Nucleus accumbens (tissue), 56 donors: ENCODE results near the gene SLAIN1.

Experiments
- DNase-seq, 56 donors: peaks; one replicate each; lab custom pipeline; 2025; lab: John Stamatoyannopoulos, UW

The SLAIN1 gene

DNA sequence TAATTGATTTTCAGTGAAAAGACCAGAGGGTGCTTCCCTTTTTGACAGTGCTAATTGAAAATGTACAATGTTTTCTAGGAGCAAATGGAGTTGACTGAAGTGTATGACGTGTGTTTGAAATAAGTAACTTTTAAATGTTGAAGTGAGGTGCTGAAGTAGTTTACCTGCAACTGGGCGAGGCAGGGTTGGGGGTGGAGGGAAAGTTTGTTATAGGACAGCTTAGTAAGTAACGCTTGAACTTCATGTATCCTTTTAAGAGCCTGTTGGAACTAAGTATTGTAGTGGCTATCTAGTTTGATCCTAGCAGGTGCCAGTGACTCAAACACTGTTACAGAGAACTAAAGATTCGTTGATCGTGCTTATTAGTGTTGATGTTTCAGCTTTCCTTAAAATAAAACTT is 5.9 kb downstream of the SLAIN1 start:
- no peak for DNase-seq

DNA sequence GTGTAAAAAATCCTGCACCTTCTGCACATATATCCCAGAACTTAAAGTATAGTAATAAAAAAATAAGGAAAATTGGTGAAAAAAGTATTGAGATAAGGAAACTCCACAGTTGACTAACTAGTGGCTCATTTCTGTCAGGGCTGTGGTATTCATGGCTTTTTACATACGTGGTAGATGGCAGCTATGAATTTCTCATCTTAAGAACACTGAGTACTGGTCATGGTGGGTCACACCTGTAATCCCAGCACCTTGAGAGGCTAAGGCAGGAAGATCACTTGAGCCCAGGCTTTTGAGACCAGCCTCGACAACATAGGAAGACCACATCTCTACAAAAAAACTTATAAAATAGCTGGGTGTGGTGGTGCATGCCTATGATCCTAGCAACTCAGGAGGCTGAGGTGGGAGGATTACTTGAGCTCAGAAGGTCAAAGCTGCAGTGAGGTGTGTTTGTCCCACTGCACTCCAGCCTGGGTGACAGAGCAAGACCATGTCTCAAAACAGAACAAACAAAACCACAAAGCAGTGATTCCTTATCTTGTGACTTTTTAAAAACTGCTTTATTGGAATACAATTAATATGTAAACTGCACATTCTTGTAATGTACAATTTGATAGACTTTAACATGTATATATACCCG is 16.8 kb downstream of the SLAIN1 start:
- DNase-seq = no peak

DNA sequence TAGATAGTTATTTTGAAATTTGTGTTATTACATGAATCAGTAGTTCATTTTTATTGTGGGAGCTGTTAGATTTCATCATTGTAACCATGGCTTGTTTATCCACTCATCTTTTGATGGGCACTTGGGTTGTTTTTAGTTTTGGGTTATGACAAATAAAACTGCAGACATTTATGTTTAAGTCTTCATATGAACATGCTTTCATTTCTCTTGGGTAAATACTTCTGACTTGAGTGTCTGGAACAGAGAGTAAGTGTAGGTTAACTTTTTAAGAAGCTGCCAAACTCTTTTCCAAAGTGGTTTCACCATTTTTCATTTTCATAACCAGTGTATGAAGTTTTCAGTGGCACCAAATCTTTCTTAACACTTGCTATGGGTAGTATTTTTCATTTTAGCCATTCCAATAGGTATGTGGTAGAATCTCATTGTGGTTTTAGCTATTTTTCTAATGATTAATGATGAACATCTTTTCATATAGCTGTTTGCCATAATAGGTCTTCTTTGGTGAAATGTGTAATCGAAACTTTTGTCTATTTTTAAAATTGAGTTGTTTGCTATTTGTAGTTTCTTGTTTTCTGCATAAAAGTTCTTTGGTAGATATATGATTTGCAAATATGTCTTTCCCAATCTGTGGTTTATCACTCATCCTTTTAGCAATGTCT is 17.9 kb downstream of the SLAIN1 start:
- no peak for DNase-seq

DNA sequence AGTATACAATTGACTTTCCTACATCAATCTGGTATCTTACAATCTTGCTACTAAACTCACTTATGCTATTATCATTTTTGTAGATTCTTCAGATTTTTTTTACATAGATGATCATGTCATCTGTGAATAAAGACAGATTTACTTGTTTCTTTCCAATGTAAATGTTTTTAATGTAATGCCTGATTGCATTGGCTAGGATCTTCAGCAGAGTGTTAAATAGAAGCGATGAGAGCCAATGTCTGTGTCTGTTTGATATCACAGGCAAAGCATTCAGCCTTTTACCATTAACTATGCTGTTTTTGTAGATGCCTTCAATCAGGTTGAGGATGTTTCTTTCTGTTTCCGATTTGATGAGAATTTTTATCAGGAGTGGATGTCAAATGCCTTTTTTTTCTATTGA is 19.2 kb downstream of the SLAIN1 start:
- no peak for DNase-seq

DNA sequence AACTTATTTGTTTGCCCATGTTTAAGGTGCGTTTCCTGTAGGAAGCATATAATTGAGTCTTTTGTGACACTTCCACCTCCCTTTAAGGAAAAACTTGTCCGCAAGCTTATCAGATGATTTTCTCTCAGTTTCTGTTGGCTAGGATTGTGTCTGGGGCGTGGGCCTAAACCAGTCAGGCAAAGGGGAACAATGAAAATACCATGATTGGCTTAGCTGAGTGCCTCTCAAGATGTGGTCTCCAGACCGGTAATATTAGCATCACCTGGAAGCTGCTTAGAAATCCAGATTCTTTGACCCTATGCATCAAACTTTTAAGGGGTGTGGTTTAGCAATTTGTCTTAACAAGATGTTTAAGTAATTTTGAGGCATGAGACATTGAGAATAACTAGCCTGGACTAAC is 20.0 kb downstream of the SLAIN1 start:
- no peak for DNase-seq

DNA sequence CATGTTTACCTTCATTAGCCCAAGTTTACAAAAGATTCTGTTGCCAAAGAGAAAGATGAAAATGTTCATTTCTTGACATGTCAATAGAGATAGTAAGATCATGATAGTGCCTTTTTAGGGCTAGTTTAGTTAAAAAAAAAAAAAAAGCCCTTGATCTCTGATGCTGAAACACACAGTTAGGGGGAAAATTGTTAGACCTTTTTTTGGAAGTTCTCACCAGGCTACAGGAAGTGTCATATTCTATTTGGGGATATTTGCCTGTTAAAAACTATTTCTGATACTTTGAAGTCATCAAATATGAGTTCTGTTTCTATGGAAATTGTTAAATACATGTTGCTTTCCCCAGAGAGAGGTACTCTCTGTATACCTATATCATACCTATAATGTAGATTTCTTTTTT is 21.6 kb downstream of the SLAIN1 start:
- no peak for DNase-seq

DNA sequence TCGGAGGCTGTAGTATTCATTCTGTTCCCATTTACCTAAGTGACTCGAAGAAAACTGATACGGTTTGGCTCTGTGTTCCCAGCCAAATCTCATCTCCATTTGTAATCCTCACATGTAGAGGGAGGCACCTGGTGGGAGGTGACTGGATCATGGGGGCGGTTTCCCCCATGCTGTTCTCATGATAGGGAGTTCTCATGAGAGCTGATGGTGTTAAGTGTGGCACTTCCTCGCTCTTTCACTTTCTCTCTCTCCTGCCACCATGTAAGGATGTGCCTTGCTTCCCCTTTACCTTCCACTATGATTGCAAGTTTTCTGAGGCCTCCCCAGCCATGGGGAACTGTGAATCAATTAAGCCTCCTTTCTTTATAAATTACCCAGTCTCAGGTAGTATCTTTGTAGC is 23.5 kb downstream of the SLAIN1 start:
- DNase-seq = no peak

DNA sequence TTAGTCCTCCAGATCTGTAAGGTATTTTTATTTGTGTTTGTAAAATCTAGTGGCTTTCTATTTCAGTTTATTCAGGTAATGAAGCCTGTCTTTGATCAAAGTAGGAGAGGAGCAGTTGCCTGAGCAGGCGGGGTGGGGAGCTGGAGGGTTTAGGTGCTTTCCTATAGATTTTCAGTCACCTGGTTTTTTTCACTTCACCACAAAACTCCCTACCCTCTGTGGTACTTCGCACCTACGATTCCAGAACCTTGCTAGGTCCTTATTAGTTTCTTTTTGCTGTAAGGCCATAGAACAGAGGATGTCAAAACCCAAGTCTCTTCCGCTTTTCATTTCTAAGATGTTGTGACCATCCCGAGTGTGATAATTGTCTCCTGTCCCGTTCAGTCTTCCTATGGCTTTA is 26.6 kb downstream of the SLAIN1 start:
- no peak for DNase-seq

DNA sequence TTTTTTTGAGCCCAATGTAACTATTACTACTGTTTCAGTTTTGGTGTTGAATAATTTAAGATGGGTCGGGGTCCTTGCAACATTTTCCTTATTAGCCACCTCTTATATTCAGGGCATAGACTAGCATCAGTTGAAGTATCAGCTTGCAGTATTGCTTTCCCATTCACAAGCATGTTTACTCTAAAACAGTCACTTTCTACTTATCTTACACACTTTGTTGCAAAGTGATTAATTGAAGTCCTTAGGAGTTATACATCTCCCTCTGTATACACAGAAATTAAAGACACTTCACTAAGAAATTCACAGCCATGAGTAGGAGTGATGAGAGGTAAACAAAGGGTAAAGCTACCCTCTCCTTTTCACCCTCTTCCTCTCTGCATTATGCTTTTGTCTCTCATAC is 27.6 kb downstream of the SLAIN1 start:
- DNase-seq = no peak

DNA sequence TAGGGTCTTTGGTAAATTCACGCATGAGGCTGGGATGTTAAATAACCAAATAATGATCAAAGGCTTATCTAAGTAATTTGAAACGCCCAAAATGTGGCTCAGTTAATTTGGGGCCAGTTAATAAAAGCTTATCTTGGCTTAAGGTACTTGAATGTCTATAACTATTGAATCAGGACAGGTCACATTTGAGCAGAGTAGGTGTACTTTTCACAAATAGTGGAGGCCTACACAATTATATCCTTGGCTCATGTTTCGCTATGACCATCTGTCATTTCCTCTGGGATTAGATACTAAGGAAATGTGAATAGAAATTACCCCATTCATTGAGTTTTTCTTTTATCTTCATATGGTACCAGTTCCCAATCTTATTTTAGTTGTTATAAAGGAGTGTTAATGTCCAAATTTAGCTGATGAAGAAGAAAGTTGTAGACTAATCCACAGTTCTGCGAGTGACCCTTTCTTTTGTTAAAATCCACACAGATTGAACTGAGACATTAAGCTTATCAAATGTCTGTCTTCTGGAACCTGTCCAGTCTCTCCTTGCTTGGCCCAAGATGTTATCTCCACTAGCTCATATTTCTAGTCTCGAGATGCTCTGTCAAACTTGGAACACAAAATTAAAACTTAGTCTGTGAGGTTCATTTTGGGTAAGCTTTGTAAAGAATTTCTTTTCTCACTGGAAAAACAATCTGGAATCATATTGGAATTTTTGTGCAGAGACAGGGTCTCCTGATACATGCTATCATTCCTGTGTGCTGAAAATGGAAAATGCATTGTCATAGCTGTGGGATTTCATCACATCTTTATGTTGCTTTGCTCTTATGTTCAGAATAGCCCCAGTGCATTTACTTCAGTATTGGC is 31.0 kb downstream of the SLAIN1 start:
- no peak for DNase-seq

DNA sequence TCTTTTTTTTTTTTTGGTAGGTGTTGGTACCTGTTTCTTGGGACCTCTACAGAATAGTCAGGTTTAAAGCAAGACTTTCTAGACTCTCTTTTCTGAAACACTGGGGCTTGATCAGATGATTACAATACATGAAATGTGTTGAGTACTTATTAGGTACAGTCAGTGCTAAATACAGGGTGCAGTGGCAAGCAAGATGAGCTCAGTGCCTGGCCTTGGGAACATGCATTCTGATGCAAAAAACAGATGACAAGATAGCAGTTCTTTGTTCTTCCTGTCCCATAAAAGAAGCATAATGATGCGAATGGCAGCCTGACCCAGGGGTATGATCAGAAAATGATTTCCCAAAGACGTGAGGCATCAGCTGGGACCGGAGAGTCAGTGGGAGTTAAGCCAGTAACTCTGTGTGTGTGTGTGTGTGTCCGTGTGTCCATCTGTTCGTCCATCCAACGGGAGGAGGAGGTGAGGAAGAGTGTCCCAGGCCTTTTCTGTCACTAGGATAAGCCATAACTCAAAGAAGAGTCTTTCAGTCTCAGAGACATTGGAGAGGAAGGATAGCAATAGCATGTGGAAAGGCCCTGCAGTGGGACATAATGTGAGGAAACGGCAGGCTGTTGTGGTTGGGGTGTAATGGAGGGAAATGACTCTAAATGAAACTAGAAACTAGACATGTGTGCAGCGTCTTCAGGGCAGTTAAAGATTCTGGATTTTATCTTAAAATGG is 32.2 kb downstream of the SLAIN1 start:
- DNase-seq = peak in 2 of 56 donors; percentile 2 to 4

DNA sequence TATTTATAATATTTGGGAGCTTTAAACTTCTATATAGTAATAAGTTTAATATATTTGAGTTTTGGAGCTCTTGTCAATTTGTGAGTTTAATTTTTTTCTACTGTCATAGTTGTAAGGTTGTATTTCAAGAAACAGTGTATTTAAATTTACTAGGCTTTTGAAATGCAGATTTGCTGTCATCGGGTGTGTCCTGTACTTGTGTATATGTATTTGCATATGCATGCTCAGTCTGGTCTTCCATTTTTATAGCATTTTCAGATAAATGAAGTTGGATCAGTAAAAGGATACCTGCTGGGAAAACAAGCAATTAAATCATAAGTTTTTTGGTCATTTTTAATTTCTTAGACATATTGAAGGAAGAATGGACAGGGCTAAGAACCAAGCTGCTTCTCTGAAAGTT is 33.1 kb downstream of the SLAIN1 start:
- no peak for DNase-seq

DNA sequence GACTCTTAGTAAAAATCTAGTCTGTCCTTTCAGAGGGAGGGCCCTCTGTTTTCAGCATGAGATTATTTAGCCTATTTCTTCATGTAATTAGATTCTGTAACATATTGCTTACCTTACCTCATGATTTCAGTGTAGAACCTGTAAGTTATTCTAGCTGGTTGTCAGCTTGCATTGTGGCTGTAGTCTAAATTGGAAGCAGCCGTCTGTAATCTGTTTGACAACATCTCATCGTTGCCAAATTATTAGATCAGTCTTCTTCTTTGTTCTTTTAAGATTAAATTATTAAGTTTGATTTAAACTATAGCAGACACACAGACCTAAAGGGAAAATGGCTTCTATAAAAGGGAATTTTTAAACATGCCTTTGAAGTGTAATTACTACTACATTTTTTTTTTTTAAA is 34.8 kb downstream of the SLAIN1 start:
- DNase-seq = no peak

DNA sequence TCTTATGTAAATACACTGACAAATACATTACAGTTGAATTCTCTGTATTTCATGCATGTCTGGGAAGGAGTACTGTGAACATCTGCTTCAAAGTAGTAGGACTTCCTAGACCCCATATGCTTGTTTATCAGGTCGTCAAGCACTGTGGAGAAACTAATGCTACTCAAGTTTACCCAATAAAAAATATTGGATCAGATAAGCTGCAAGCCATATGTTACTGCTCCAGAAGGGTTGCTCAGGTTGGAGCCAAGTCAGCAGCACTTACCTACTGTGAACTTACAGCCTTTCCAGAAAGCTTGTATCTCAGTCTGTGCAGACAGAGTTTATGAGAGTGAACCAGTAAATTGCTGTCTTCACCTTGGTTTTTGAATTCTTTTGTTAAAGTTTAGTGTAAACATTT is 36.2 kb downstream of the SLAIN1 start:
- no peak for DNase-seq

DNA sequence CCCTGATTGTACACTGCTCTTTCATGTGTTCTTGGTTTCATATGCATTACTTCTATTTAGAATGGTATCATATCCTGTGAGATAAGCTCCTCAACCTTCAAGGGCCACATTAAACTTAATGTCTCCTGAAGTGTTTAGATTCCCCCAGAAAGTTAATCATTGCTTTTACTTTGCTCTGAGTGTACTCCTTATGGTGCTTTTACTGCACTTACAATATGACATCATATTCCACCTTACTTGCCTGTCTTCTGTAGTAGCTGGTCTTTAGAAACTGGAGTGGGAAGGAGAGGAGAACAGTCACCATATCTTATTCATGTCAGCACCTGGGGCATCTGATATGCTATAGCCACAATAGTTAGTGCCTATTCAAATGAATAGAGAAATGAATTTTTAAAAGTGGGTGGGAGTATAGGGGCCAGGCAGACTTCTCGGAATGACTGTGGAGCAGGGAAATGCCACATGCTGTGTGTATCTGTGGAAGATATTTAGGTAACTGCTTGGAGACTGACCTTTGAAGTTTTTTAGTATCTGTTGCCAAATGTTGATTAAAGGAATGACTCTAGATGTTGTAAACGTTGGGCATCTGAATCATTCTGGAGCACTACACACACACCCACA is 40.2 kb downstream of the SLAIN1 start:
- no peak for DNase-seq

DNA sequence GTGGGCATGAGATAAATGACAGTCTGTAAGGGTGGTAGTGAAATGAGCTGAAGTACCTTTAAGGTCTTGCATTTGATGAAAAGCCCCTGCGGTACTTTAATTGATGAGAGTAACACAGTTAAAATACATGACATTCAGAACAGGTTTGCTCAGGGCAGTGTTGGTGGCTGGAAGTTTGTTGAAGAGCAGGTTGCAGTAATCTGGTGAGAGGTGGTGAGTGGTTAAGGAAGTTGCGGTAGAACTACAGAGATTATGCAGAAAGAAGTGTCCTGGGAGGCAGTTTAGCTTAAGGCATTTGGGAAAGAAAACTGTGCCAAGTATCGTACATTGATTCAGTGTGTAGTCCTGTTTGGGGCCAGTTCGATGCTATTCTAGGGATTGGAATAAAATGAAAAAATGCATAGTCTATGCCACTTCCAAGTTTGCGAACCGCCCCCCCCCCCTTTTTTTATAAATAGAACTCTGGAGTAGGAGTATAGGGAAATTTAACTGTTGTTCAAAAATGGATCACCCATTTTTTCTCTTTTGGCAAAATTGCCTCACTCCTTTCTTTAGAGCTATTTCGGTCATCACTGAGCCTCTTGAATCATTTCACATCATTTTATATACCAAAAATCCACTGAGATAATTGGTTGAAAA is 42.7 kb downstream of the SLAIN1 start:
- peak in 1 of 56 donors; percentile 25 for DNase-seq

DNA sequence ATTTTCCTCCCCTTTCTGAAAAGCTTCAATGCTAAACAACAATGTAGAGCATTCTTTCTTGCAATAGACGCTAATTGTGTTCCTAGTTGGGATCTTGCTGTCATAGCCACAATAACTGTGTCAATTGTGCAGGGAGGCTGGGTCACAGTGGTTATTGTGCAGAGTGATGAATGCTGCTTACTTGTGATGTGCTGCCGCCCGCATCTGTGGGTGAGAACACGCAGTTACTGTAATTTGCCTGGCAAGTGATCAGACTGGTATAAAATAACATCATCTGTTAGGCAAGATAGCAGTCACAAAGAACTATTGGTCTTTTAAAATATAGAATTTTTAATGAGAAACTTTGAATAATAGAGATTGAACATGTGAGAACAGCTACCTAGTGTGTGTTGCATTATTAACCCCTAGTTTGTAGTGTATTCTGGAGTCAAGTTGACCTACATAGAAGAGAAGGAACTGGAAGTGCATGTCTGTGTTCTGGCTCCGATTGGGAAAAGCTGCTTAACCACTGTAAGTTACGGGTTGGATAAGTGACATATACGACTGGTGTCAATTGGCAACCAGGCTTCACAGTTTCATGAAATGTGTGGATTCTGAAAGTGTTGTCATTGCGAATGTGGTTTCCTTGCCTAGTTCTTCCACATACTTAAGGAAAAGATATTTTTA is 43.6 kb downstream of the SLAIN1 start:
- DNase-seq = peak in 53 of 56 donors; percentile 11 to 94 (median 77)

DNA sequence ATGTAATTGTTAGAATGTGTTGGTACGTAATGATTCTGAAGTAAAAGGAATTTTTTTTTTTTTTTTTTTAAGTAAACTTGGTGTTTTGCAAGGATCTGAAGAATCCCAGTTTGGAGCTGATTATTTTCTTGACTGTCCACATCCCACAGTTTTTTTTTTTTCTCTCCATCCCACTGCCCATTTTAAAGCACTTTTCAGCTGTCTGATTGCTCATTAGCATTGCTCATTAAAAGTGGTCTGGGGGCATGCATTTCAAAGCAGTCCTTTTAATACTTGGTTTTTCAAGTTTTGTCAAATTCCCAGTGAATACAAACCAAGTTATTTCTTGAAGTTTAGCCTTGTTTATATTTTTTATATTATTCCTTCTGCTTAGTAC is 44.1 kb downstream of the SLAIN1 start:
- no peak for DNase-seq

DNA sequence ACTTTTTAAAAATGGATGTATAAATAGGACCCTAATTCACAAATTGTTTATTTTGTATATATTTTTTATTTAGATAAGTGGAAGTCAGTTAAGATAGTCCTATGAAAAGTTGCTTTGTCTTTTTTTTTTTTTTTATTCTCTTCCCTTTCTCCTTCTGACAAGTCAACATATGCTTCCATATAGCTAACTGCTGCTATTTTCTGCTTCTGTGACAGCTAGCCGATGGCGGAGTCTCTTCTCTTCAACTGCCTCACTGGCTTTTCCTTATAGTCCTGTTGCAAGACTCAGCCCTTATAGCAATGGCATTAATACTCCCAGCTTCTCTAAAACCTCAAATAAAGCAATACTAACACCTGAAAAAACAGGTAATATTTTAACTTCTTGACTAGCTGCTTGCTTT is 45.3 kb downstream of the SLAIN1 start:
- no peak for DNase-seq

DNA sequence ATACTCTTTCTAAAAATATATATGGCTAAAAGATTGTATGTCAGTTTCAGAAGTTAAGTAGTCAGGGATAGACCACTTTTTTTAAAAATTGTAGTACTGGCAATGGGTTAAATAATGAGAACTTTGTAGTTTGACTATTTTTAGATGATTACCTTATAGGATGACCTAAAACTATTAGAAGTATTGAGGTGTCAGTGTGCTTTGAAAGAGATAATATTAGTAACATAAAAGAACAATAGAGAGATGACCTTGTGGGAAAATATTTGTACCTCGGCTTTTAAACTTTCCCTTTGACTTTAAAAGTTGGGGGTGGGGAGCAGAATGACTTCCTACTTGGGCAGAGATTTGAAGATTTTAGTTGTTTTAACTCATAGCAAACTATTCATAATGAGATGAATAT is 48.3 kb downstream of the SLAIN1 start:
- DNase-seq = no peak
